ENCODE results near the gene GABBR2. TPM values are rescaled to one million over a fixed set of nuclear protein-coding genes. Genes with fewer than 3 reads are reported as not detected.

GABBR2 gene
- total and polyA plus RNA-seq, 9 of the 15 experiments (the other 6 are each of a cell fraction or from before 2014, with no cell fraction given) = 0.15 to 1.9 (median 0.32) TPM

- 76% methylated on average over 3 of the region's 3 CpGs for WGBS (ENCODE audit: insufficient coverage, low coverage, missing lambda C conversion rate)
- Histone ChIP-seq H3K4me3 (no peak overlapping the region), H3K79me2 (ENCODE audit: control insufficient read depth, insufficient read depth, low read length) (no peaks in the 10 kb centered on the region), H2AFZ (ENCODE audit: low read depth, low read length) (no peak overlapping the region), H3K9ac (ENCODE audit: insufficient read depth in 1 of 2, low read depth in 2 of 2, low read length in 2 of 2) (no peak overlapping the region), H3K27me3 (ENCODE audit: control insufficient read depth in 2 of 2, insufficient read depth in 2 of 2, low read length in 2 of 2) (no peaks in the 10 kb centered on the region), H3K9me1 (ENCODE audit: control insufficient read depth, insufficient read depth, low read length) (no peaks in the 10 kb centered on the region), H3K27ac (ENCODE audit: extremely low read depth, low read depth, low read length) (no peak overlapping the region), H4K20me1 (replicated peaks; ENCODE audit: control insufficient read depth, insufficient read depth, low read length) (no peaks in the 10 kb centered on the region; the same call in 1 of the 2 replicates), H3K4me1 (replicated peaks in 1 of 2; ENCODE audit: control insufficient read depth in 2 of 2, insufficient read depth in 2 of 2, low read length in 2 of 2) (no peaks in the 10 kb centered on the region), H3K36me3 (ENCODE audit: control insufficient read depth, insufficient read depth, low read length) (peaks cover 65% of the 10 kb centered on the region; the same call in 2 of the 3 replicates), H3K4me2 (ENCODE audit: insufficient read depth, low read length) (no peak overlapping the region), H3K9me3 (replicated peaks; ENCODE audit: control insufficient read depth, insufficient read depth, low read depth, low read length) (no peaks in the 10 kb centered on the region)
- in situ Hi-C loops (cut with MboI) (no loop called here), intact Hi-C loops (cut with micrococcal nuclease) (no loop called here)
- ChIA-PET CTCF (ENCODE audit: low intra/inter-chr PET ratio) (no interaction called here), POLR2A (interaction anchor here (1.0 kb wide), 1 partner anchor 10 kb away, joined by 4 read pairs; no protein-coding TSS in a partner anchor)
- BruUV-seq (replicated peaks) = no TSS peak
- ATAC-seq (no peak), DNase-seq (ENCODE audit: extremely low read depth in 1 of 4, low spot score in 3 of 4) (no peak), FAIRE-seq (no peak)
- no peak for TF ChIP-seq TCFL5 (CRISPR knock-in tag; conservative IDR thresholded peaks at IDR 0.05)
- TF ChIP-seq RBM25 (IDR thresholded peaks at IDR 0.05; ENCODE audit: low read depth, low read length, severe bottlenecking) = peak; percentile 56
- no peak for TF ChIP-seq ZNF239 (CRISPR knock-in tag; IDR thresholded peaks at IDR 0.05)
- TF ChIP-seq MTF1 (CRISPR knock-in tag; IDR thresholded peaks at IDR 0.05; ENCODE audit: borderline replicate concordance) = no peak
- no peak for TF ChIP-seq RBM15 (IDR thresholded peaks at IDR 0.05; ENCODE audit: insufficient read depth, low read length)
- 0 out of 2 replicates have a peak, but pooled peaks have one; percentile 22 for TF ChIP-seq ZNF24 (IDR thresholded peaks at IDR 0.05)
- TF ChIP-seq ZNF146 (CRISPR knock-in tag; IDR thresholded peaks at IDR 0.05; ENCODE audit: unreplicated experiment) = peak; percentile 88
- TF ChIP-seq SIN3A (IDR thresholded peaks at IDR 0.05; ENCODE audit: borderline replicate concordance in 2 of 2, control insufficient read depth in 1 of 2, low read depth in 2 of 2, low read length in 2 of 2) = no peak
- TF ChIP-seq THRAP3 (IDR thresholded peaks at IDR 0.05; ENCODE audit: borderline replicate concordance) = no peak
- no peak for TF ChIP-seq NFATC3 (IDR thresholded peaks at IDR 0.05)
- TF ChIP-seq MGA (IDR thresholded peaks at IDR 0.05) = no peak
These were observed 30.0 kb upstream of the GABBR2 start for GRCh38 chr9:98738741-98739140.

Data from K562 (cell line).